GM23338 (cell line): ENCODE measurements around the gene RBM17. TPM values are rescaled to one million over a fixed set of nuclear protein-coding genes. Genes with fewer than 3 reads are reported as not detected.

Experiments
- ATAC-seq: fragments of 200-7000 bp; cut with Tn5 transposase; 3 replicates; pipeline ENCODE4 v1.9.1; 2020
- DNase-seq: peaks from one replicate; pipeline ENCODE4 v3.0.0-alpha.2; 2015; ENCODE audit warnings: low spot score
- H2AFZ ChIP-seq: fragments of 200-600 bp; sonication (generic); 2 replicates; pipeline ENCODE4 v1.8.0; 2016; ENCODE audit warnings: antibody characterized with exemption, mild to moderate bottlenecking, moderate library complexity
- H3F3A ChIP-seq: fragments of 200-600 bp; sonication (generic); replicated peaks from 2 replicates; pipeline ENCODE4 v1.8.0; 2017; ENCODE audit warnings: antibody characterized with exemption, mixed run types, low read depth
- H3K27ac ChIP-seq: fragments of 200-600 bp; sonication (generic); 2 replicates; pipeline ENCODE4 v1.6.1; 2016; ENCODE audit warnings: low read depth
- H3K27me3 ChIP-seq: fragments of 200-600 bp; sonication (generic); 2 replicates; pipeline ENCODE4 v1.8.0; 2016; ENCODE audit warnings: mild to moderate bottlenecking, mixed run types, moderate library complexity; ENCODE audit not compliant: insufficient read depth
- H3K36me3 ChIP-seq: fragments of 200-600 bp; sonication (generic); 2 replicates; pipeline ENCODE4 v1.8.0; 2016; ENCODE audit warnings: mild to moderate bottlenecking; ENCODE audit not compliant: insufficient read depth
- H3K4me1 ChIP-seq: fragments of 200-600 bp; sonication (generic); 2 replicates; pipeline ENCODE4 v1.8.0; 2016; ENCODE audit warnings: mild to moderate bottlenecking, moderate library complexity; ENCODE audit not compliant: insufficient read depth
- H3K4me2 ChIP-seq: fragments of 200-600 bp; sonication (generic); 2 replicates; pipeline ENCODE4 v1.7.1; 2017; ENCODE audit warnings: mixed run types
- H3K4me3 ChIP-seq: fragments of 200-600 bp; sonication (generic); 2 replicates; pipeline ENCODE4 v1.6.1; 2016; ENCODE audit warnings: mixed run types
- H3K79me2 ChIP-seq: fragments of 200-600 bp; sonication (generic); replicated peaks from 2 replicates; pipeline ENCODE4 v1.8.0; 2017; ENCODE audit warnings: mild to moderate bottlenecking; ENCODE audit not compliant: insufficient read depth
- H3K9me2 ChIP-seq: fragments of 200-600 bp; sonication (generic); 2 replicates; pipeline ENCODE4 v1.8.0; 2017; ENCODE audit not compliant: insufficient read depth
- H4K20me1 ChIP-seq: fragments of 200-600 bp; sonication (generic); replicated peaks from 2 replicates; pipeline ENCODE4 v1.8.0; 2017; ENCODE audit warnings: mild to moderate bottlenecking; ENCODE audit not compliant: insufficient read depth
- H3K27ac Mint-ChIP-seq: 2 replicates; pipeline ENCODE4 v1.8.0; 2020; ENCODE audit warnings: inconsistent platforms, mild to moderate bottlenecking, moderate library complexity, mixed read lengths
- H3K27me3 Mint-ChIP-seq: 3 replicates; pipeline ENCODE4 v1.8.0; 2022; ENCODE audit warnings: low read depth, mild to moderate bottlenecking, moderate library complexity, mixed read lengths, inconsistent platforms; ENCODE audit not compliant: insufficient read depth, poor library complexity
- H3K36me3 Mint-ChIP-seq: 3 replicates; pipeline ENCODE4 v1.8.0; 2021; ENCODE audit warnings: low read depth, mild to moderate bottlenecking, inconsistent platforms, moderate library complexity, mixed read lengths
- H3K4me1 Mint-ChIP-seq: 3 replicates; pipeline ENCODE4 v1.8.0; 2020; ENCODE audit warnings: mild to moderate bottlenecking, inconsistent platforms, mixed read lengths
- H3K4me3 Mint-ChIP-seq: 3 replicates; pipeline ENCODE4 v1.8.0; 2021; ENCODE audit warnings: moderate library complexity, mild to moderate bottlenecking, inconsistent platforms, mixed read lengths
- H3K9me3 Mint-ChIP-seq: 3 replicates; pipeline ENCODE4 v1.8.0; 2020; ENCODE audit warnings: moderate library complexity, mild to moderate bottlenecking, inconsistent platforms, mixed read lengths
- CREB1 ChIP-seq: fragments of 250-450 bp; sonication (Bioruptor Pico); IDR thresholded peaks from 2 replicates; pipeline ENCODE4 v1.5.0; 2020; ENCODE audit warnings: low read depth, mild to moderate bottlenecking, moderate library complexity
- CTCF ChIP-seq, 2 experiments: fragments of 200-600 bp in 1 of 2; sonication (generic) in 1 of 2; conservative IDR thresholded peaks; 2 replicates each; pipeline versions ENCODE4 v1.5.1 to v1.6.1; 2016 to 2017; ENCODE audit warnings: antibody characterized with exemption in 2 of 2, low read depth in 2 of 2, mild to moderate bottlenecking in 2 of 2, moderate library complexity in 1 of 2
- ETS1 ChIP-seq: IDR thresholded peaks from 2 replicates; pipeline ENCODE4 v1.6.1; 2016; ENCODE audit warnings: antibody characterized with exemption
- EZH2 ChIP-seq: fragments of 200-600 bp; sonication (generic); IDR thresholded peaks from one replicate; pipeline ENCODE4 v1.8.0; 2017; ENCODE audit warnings: antibody characterized with exemption, mild to moderate bottlenecking, low read depth; ENCODE audit not compliant: unreplicated experiment
- EZH2phosphoT487 ChIP-seq: fragments of 200-600 bp; sonication (generic); IDR thresholded peaks from one replicate; pipeline ENCODE4 v1.8.1; 2018; ENCODE audit warnings: antibody characterized with exemption; ENCODE audit not compliant: unreplicated experiment
- JUNB ChIP-seq: IDR thresholded peaks from one replicate; pipeline ENCODE4 v1.6.1; 2016; ENCODE audit warnings: antibody characterized with exemption; ENCODE audit not compliant: unreplicated experiment
- NANOG ChIP-seq: IDR thresholded peaks from 2 replicates; pipeline ENCODE4 v1.6.1; 2016; ENCODE audit warnings: antibody characterized with exemption, borderline replicate concordance
- POLR2AphosphoS5 ChIP-seq: IDR thresholded peaks from 2 replicates; pipeline ENCODE4 v1.6.1; 2016; ENCODE audit warnings: antibody characterized with exemption, low read depth
- REST ChIP-seq: IDR thresholded peaks from one replicate; pipeline ENCODE4 v1.6.1; 2018; ENCODE audit warnings: antibody characterized with exemption; ENCODE audit not compliant: unreplicated experiment
- STAT1 ChIP-seq: IDR thresholded peaks from one replicate; pipeline ENCODE4 v1.6.1; 2016; ENCODE audit warnings: antibody characterized with exemption; ENCODE audit not compliant: unreplicated experiment
- ZNF114 ChIP-seq: fragments of 250-450 bp; sonication (Bioruptor Pico); IDR thresholded peaks from 2 replicates; pipeline ENCODE4 v1.5.0; 2020; ENCODE audit warnings: mild to moderate bottlenecking, moderate library complexity
- ZNF331 ChIP-seq: fragments of 250-450 bp; sonication (Bioruptor Pico); IDR thresholded peaks from 2 replicates; pipeline ENCODE4 v1.5.0; 2020; ENCODE audit warnings: low read depth, mild to moderate bottlenecking, moderate library complexity
- ZNF462 ChIP-seq: fragments of 250-450 bp; sonication (Bioruptor Pico); IDR thresholded peaks from 2 replicates; pipeline ENCODE4 v1.5.0; 2020; ENCODE audit warnings: mild to moderate bottlenecking, moderate library complexity
- polyA plus RNA-seq: library from polyadenylated mRNA; unstranded; fragments of >200 nt; fragmentation: Nextera tagmentation; extraction: Ambion mirVana; gene quantifications from 2 replicates; pipeline ENCODE4 v1.2.1, GENCODE V29; 2016
- total RNA-seq: library from RNA; depleted of rRNA; stranded (reverse); fragments of >200 nt; shearing (Covaris generic); gene quantifications from 2 replicates; pipeline ENCODE4 v1.2.3, GENCODE V29; 2014

RBM17 gene
- total and polyA plus RNA-seq, 2 experiments from 2014 or later: 54.7 to 281 TPM

GRCh38 chr10:6135039-6135438 is 46.2 kb downstream of the RBM17 start:
- Histone ChIP-seq H3K27ac (no peak overlapping the region), H3K9me2 (no peaks in the 10 kb centered on the region), H3K4me3 (no peak overlapping the region), H3K4me1 (peaks cover 10% of the 10 kb centered on the region), H3K4me2 (no peak overlapping the region), H3K36me3 (no peaks in the 10 kb centered on the region), H4K20me1 (no peaks in the 10 kb centered on the region), H3K79me2 (no peaks in the 10 kb centered on the region), H3K27me3 (no peaks in the 10 kb centered on the region), H2AFZ (no peak overlapping the region), H3F3A (no peaks in the 10 kb centered on the region)
- no peak overlapping the region for H3K27ac Mint-ChIP-seq
- no peak overlapping the region for H3K4me3 Mint-ChIP-seq
- DNase-seq (no peak), ATAC-seq (no peak)
- peaks cover 12% of the 10 kb centered on the region for H3K4me1 Mint-ChIP-seq
- peaks cover 2% of the 10 kb centered on the region; the same call in 1 of the 3 replicates for H3K9me3 Mint-ChIP-seq
- peaks cover 14% of the 10 kb centered on the region for H3K27me3 Mint-ChIP-seq
- no peaks in the 10 kb centered on the region for H3K36me3 Mint-ChIP-seq
- TF ChIP-seq POLR2AphosphoS5 (no peak), JUNB (no peak), ZNF331 (CRISPR knock-in tag) (no peak), NANOG (no peak), CREB1 (CRISPR knock-in tag) (no peak), STAT1 (no peak), EZH2 (no peak), ZNF114 (CRISPR knock-in tag) (no peak), REST (no peak), ETS1 (no peak), EZH2phosphoT487 (no peak), ZNF462 (CRISPR knock-in tag) (no peak), CTCF (conservative IDR thresholded peaks at IDR 0.05; ENCODE audit: low read depth in 2 of 2) (no peak)
